NCI-H1694 treated with DMSO at 0.1 percent for 48 hours (cell line): Measurements from ENCODE around the gene CCDC158.
"Not testable (repeated sequence)": the region's sequence is repeated elsewhere in the genome, so short reads cannot be mapped to it uniquely, and the experiment has no call there.

Experiments
- DNase-seq: peaks from one replicate; lab custom pipeline; 2025; lab: John Stamatoyannopoulos, UW

CCDC158 gene

GRCh38 chr4:76309939-76310550, 110.9 kb downstream of the CCDC158 start:
- DNase-seq, result no peak

GRCh38 chr4:76308548-76308947, 112.4 kb downstream of the CCDC158 start:
- DNase-seq, result no peak

GRCh38 chr4:76307660-76308014, 113.3 kb downstream of the CCDC158 start:
- DNase-seq, result no peak

- DNase-seq, result no peak
These were observed 113.9 kb downstream of the CCDC158 start for GRCh38 chr4:76306882-76307659.

- no peak for DNase-seq
These were observed 114.7 kb downstream of the CCDC158 start, which contains the start of gene STBD1 for GRCh38 chr4:76305971-76306881. Gene STBD1 (plus strand): TSS chr4:76306733. CDS start chr4:76306770, 37 bp downstream.

GRCh38 chr4:76305033-76305687, 115.8 kb downstream of the CCDC158 start:
- no peak for DNase-seq

- DNase-seq, result no peak
These were observed 118.0 kb downstream of the CCDC158 start for GRCh38 chr4:76302826-76303438.

- no peak for DNase-seq
These were observed 119.2 kb downstream of the CCDC158 start for GRCh38 chr4:76301775-76302162.

GRCh38 chr4:76301068-76301774, 119.7 kb downstream of the CCDC158 start:
- DNase-seq, result no peak

GRCh38 chr4:76300012-76300411, 120.9 kb downstream of the CCDC158 start:
- no peak for DNase-seq

- no peak for DNase-seq
These were observed 122.7 kb downstream of the CCDC158 start for GRCh38 chr4:76298227-76298626.

- no peak for DNase-seq
These were observed 124.6 kb downstream of the CCDC158 start for GRCh38 chr4:76296286-76296820.

GRCh38 chr4:76293772-76294171, 127.2 kb downstream of the CCDC158 start:
- DNase-seq, result no peak

GRCh38 chr4:76292730-76293129, 128.2 kb downstream of the CCDC158 start:
- no peak for DNase-seq

- DNase-seq, result not testable (repeated sequence)
These were observed 133.1 kb downstream of the CCDC158 start for GRCh38 chr4:76287811-76288210.

- DNase-seq, result no peak
These were observed 137.0 kb downstream of the CCDC158 start for GRCh38 chr4:76283900-76284299.

GRCh38 chr4:76282941-76283689, 137.8 kb downstream of the CCDC158 start:
- no peak for DNase-seq

- not testable (repeated sequence) for DNase-seq
These were observed 139.3 kb downstream of the CCDC158 start for GRCh38 chr4:76281594-76281993.

- DNase-seq, result no peak
These were observed 140.2 kb downstream of the CCDC158 start for GRCh38 chr4:76280488-76281441.
